Ectodermal cell (in vitro differentiated cells): ENCODE data around the gene LAMA2.

Source experiments
- H3K27ac ChIP-seq: 2 replicates; pipeline ENCODE4 v1.7.0; 2013; ENCODE audit warnings: mild to moderate bottlenecking, low read depth, low read length; ENCODE audit not compliant: insufficient read depth, poor library complexity, severe bottlenecking
- H3K27me3 ChIP-seq: 2 replicates; pipeline ENCODE4 v1.7.0; 2013; ENCODE audit warnings: mild to moderate bottlenecking, low read length; ENCODE audit not compliant: insufficient read depth, control insufficient read depth, poor library complexity, severe bottlenecking
- H3K36me3 ChIP-seq: one replicate; pipeline ENCODE4 v1.7.0; 2013; ENCODE audit warnings: low read length; ENCODE audit not compliant: control insufficient read depth, insufficient read depth
- H3K4me1 ChIP-seq: one replicate; pipeline ENCODE4 v1.7.0; 2013; ENCODE audit warnings: low read length; ENCODE audit not compliant: control insufficient read depth, insufficient read depth
- H3K4me3 ChIP-seq: 2 replicates; pipeline ENCODE4 v1.7.0; 2013; ENCODE audit warnings: low read depth, low read length, control low read depth; ENCODE audit not compliant: insufficient read depth
- H3K9me3 ChIP-seq: 2 replicates; pipeline ENCODE4 v1.7.0; 2013; ENCODE audit warnings: mild to moderate bottlenecking, low read length, moderate library complexity; ENCODE audit not compliant: control insufficient read depth
- WGBS, 2 experiments: methylation state at CpG; one replicate each; pipeline ENCODE4 v1.1.7; 2013; ENCODE audit warnings: missing lambda C conversion rate in 2 of 2; 5-methylcytosine and 5-hydroxymethylcytosine counted together

The LAMA2 gene

DNA sequence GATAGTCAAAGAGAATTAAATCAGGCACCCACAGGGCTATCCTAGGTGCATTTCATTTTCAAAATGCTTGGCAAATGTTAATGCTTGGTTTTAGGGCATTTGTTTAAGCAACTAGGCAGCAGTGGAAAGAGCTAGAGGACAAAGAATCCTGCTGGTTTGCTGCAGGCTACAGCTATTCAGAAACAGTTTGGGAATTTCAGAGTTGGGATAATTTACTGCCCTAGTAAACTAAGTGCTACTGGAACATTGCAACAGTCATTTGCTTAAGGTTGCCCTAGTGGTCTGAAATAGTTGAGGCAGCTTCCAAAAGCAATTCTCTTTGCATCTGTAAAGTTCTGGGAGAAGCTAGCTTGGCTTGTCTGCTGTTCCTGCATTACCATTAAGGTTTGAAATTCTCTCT, 312.7 kb downstream of the LAMA2 start:
- no peaks in the 10 kb centered on the region for H3K9me3 ChIP-seq
- H3K4me1 ChIP-seq: no peaks in the 10 kb centered on the region
- H3K27ac ChIP-seq: no peak overlapping the region
- no peaks in the 10 kb centered on the region for H3K36me3 ChIP-seq
- H3K4me3 ChIP-seq: no peak overlapping the region
- H3K27me3 ChIP-seq: no peaks in the 10 kb centered on the region

DNA sequence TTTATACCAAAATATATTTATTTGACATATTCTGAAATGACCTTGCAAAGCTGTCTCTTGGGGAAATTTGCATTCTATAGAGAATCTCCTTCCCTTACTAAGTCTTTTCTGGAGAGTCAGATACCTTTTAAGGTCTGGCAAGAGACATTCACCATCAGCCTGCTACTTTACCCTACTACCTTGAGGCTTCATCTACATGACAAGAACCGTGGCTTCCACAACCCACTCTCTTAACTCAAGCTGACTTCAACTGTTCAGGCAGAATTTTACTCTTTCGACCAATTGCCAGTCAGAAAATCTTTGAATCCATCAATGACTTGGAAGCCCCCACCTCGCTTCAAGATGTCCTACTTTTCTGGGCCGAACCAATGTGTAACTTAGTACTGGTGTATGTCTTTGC, 314.2 kb downstream of the LAMA2 start:
- H3K4me3 ChIP-seq: no peak overlapping the region
- no peaks in the 10 kb centered on the region for H3K27me3 ChIP-seq
- no peaks in the 10 kb centered on the region for H3K4me1 ChIP-seq
- H3K9me3 ChIP-seq: no peaks in the 10 kb centered on the region
- no peaks in the 10 kb centered on the region for H3K36me3 ChIP-seq
- WGBS, 2 experiments: 82 to 85% methylated on average over 4 of the region's 4 CpGs
- H3K27ac ChIP-seq: no peak overlapping the region

DNA sequence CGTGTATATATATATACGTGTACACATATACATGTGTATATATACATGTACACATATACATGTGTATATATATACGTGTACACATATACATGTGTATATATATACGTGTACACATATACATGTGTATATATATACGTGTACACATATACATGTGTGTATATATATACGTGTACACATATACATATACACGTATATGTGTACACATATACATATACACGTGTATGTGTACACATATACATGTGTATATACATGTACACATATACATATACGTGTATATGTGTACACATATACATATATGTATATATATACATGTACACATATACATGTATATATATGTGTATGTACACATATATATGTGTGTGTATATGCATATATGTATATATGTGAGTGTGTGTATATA, 317.2 kb downstream of the LAMA2 start:
- no peaks in the 10 kb centered on the region for H3K36me3 ChIP-seq
- no peak overlapping the region for H3K27ac ChIP-seq
- no peaks in the 10 kb centered on the region for H3K4me1 ChIP-seq
- no peaks in the 10 kb centered on the region for H3K9me3 ChIP-seq
- H3K27me3 ChIP-seq: no peaks in the 10 kb centered on the region
- H3K4me3 ChIP-seq: no peak overlapping the region
- WGBS, 2 experiments: 100% methylated on average over 1 of the region's 9 CpGs; no CpG with 5 or more reads in 1 of the 2 experiments

DNA sequence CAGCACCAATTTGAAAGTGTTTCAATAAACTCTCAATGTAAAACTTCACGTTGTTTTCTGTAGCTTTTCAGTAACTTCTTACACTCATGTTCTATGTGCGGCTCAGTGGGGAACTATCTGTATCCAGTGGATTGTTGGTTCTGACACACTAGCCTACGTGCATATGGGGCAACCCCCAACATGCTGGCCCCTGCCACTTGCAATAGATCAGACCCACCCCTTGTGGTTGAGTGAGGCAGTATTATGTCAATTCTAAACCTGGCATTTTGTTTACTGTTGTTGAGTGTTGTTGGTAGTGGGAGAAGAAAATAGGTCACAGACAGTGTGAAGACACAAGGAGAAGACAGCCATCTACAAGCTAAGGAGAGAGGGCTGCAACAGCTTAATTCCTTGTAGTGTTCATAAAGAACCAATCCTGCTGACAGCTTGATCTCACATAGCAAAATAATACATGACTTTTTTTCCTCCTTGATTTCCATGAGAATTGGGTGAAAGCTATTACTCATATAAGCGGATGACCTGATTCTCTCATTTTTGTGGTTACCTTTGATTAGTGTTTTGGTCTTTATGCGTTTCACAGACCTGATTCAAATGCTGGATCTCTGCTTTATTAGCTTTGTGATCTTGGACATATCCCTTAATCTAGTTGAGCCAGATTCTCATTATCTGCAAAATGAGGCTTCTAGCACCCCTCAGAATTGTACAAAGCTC, 320.4 kb downstream of the LAMA2 start:
- WGBS, 2 experiments: 91 to 93% methylated on average over 5 of the region's 5 CpGs
- no peaks in the 10 kb centered on the region for H3K27me3 ChIP-seq
- no peak overlapping the region for H3K27ac ChIP-seq
- H3K4me1 ChIP-seq: no peaks in the 10 kb centered on the region
- no peaks in the 10 kb centered on the region for H3K9me3 ChIP-seq
- no peaks in the 10 kb centered on the region for H3K36me3 ChIP-seq
- no peak overlapping the region for H3K4me3 ChIP-seq

DNA sequence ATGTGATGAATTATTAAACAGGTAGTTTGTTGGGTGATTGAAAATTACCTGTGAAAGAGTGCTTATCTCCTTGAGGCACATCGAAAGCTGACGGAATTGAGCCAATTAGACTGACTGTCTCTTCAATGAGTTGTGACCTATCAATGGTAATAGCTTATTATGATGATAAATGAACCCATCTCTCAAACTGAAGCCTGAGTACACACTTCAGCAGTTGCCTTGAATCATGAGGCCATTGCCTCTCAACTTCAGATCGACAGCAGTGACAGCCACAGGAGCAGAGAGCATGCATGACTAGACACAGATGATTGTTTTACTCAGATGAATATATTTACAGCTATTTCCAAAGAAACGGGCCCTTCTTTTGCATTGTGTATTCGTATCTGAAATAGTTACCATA, 323.9 kb downstream of the LAMA2 start:
- H3K4me1 ChIP-seq: peaks cover 2% of the 10 kb centered on the region
- H3K36me3 ChIP-seq: no peaks in the 10 kb centered on the region
- WGBS, 2 experiments: 89 to 94% methylated on average over 5 of the region's 5 CpGs
- no peak overlapping the region for H3K27ac ChIP-seq
- no peak overlapping the region for H3K4me3 ChIP-seq
- H3K9me3 ChIP-seq: no peaks in the 10 kb centered on the region
- H3K27me3 ChIP-seq: no peaks in the 10 kb centered on the region

GRCh38 chr6:129207832-129208231, 324.9 kb downstream of the LAMA2 start:
- no peak overlapping the region for H3K4me3 ChIP-seq
- no peaks in the 10 kb centered on the region for H3K36me3 ChIP-seq
- WGBS, 2 experiments: no CpG with 5 or more reads among the region's 1 CpG
- no peak overlapping the region for H3K27ac ChIP-seq
- H3K9me3 ChIP-seq: no peaks in the 10 kb centered on the region
- no peaks in the 10 kb centered on the region for H3K27me3 ChIP-seq
- peaks cover 5% of the 10 kb centered on the region for H3K4me1 ChIP-seq

- Histone ChIP-seq H3K36me3 (no peaks in the 10 kb centered on the region), H3K4me3 (no peak overlapping the region), H3K27me3 (no peaks in the 10 kb centered on the region), H3K9me3 (no peaks in the 10 kb centered on the region), H3K27ac (no peak overlapping the region), H3K4me1 (peaks cover 5% of the 10 kb centered on the region)
Observed at GRCh38 chr6:129208415-129209034, 325.6 kb downstream of the LAMA2 start.

DNA sequence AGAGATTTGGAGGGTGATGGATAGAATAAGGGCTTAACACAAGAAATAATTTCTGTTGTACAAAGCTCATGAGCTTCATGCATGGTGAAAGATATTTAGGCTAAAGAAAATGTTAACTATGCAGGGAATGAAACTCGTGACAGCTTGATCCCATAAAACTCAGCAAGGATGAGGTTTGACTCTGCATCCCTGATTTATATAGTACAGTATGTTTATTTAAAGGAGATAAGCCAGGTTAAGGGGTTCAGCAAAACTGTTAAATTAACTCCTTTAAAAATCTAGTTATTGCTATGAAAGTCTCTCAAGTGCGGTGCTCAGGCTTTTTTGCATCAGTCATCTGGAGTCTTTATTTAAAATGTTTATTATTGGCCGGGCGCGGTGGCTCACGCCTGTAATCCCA, 326.4 kb downstream of the LAMA2 start:
- Histone ChIP-seq H3K4me1 (peaks cover 5% of the 10 kb centered on the region), H3K9me3 (no peaks in the 10 kb centered on the region), H3K4me3 (no peak overlapping the region), H3K36me3 (no peaks in the 10 kb centered on the region), H3K27me3 (no peaks in the 10 kb centered on the region), H3K27ac (no peak overlapping the region)
- WGBS, 2 experiments: 85 to 93% methylated on average over 6 of the region's 6 CpGs

DNA sequence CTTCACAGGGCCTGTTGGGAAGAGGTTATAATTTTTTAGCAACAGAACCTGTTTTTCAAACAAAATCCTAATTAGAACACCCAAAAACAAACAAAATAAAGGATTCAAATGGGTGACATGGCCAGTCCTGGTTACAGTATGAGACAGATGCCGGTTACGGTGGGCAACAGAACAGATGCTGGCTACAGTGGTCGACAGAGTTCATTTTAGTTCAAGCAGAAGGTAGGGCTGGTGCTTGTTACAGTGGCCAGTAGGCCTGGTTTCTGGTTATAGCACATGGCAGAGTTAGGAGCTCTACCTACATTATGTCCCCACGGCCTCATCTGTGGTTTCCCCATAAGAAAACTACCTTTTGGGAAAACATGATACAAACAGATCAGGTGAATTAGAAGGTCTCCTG, 327.7 kb downstream of the LAMA2 start:
- Histone ChIP-seq H3K9me3 (no peaks in the 10 kb centered on the region), H3K36me3 (no peaks in the 10 kb centered on the region), H3K4me1 (peaks cover 5% of the 10 kb centered on the region), H3K4me3 (no peak overlapping the region), H3K27me3 (no peaks in the 10 kb centered on the region), H3K27ac (no peak overlapping the region)
- 94 to 97% methylated on average over 3 to 4 of the region's 4 CpGs for WGBS, 2 experiments

DNA sequence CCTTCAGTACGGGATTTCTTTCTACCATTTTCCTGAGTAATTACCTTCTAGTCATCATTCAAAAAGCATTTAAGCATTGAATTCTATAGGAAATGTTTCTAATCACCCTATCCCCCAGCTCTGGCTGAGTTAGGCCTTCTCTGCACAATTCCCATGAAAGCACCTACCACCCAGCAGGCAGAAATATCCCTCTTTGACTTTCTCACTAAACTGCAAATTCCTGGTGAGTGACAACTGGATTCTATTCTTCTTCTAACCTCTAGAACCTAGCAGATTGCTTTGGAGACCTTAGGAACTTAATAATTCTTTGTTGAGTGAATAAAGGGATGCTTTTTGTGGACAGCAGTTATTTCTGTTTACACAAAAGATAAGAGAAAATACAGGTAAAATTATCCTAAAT, 328.7 kb downstream of the LAMA2 start:
- Histone ChIP-seq H3K36me3 (no peaks in the 10 kb centered on the region), H3K9me3 (no peaks in the 10 kb centered on the region), H3K27me3 (no peaks in the 10 kb centered on the region), H3K27ac (no peak overlapping the region), H3K4me1 (peaks cover 5% of the 10 kb centered on the region), H3K4me3 (no peak overlapping the region)
- WGBS, 2 experiments: 67 to 88% methylated on average over 1 of the region's 1 CpG
